Measurements from ENCODE around the gene NRG2.

DNA sequence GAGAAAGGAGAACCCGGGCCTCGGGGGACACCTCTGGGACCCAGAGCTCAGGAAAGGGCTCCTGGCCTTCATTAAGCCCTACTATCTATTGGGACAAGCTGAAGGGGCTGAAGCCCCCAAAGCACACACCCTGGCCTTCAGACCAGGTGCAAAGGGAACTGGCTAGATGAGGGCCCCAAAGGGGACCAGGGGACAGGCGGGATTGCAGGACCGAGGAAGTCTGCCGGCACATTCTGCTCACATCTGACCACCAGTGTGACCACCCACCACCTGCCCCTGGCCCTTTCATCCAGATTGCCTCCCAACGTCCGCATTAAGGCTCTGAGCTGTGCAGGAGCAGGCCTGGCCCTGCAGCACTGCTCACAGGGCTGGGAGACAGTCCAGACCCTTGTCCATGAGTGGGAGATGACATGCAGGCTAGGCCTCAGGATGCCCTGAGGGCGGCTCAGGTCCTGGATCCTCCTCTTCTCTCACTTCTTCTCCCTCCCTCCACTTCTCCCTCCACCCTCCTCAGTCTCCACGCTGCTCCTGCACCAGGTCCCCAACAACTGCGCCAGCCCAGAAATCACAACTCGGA, 228.3 kb downstream of the NRG2 start:
- TF ChIP-seq, protein P1, sequence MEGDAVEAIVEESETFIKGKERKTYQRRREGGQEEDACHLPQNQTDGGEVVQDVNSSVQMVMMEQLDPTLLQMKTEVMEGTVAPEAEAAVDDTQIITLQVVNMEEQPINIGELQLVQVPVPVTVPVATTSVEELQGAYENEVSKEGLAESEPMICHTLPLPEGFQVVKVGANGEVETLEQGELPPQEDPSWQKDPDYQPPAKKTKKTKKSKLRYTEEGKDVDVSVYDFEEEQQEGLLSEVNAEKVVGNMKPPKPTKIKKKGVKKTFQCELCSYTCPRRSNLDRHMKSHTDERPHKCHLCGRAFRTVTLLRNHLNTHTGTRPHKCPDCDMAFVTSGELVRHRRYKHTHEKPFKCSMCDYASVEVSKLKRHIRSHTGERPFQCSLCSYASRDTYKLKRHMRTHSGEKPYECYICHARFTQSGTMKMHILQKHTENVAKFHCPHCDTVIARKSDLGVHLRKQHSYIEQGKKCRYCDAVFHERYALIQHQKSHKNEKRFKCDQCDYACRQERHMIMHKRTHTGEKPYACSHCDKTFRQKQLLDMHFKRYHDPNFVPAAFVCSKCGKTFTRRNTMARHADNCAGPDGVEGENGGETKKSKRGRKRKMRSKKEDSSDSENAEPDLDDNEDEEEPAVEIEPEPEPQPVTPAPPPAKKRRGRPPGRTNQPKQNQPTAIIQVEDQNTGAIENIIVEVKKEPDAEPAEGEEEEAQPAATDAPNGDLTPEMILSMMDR (IDR thresholded peaks at IDR 0.05): no peak
- TF ChIP-seq POLR2A (IDR thresholded peaks at IDR 0.05): no peak

All from body of pancreas (tissue), 4 donors.